Muscle layer of duodenum (tissue), 2 donors: Measurements from ENCODE around the gene SRRM1.

Source experiments
- H3K27ac ChIP-seq: one replicate; pipeline ENCODE4 v1.7.0; 2013; ENCODE audit warnings: mild to moderate bottlenecking, low read length
- H3K27me3 ChIP-seq: one replicate; pipeline ENCODE4 v1.7.0; 2013; ENCODE audit warnings: low read depth, mild to moderate bottlenecking, control low read depth, low read length
- H3K36me3 ChIP-seq, 2 donors: one replicate each; pipeline ENCODE4 v1.7.0; 2013; ENCODE audit warnings: low read length in 2 of 2, control low read depth in 1 of 2, mild to moderate bottlenecking in 1 of 2; ENCODE audit not compliant: insufficient read depth in 2 of 2, control insufficient read depth in 1 of 2
- H3K4me1 ChIP-seq, 2 donors: one replicate each; pipeline ENCODE4 v1.7.0; 2013; ENCODE audit warnings: low read length in 2 of 2, mild to moderate bottlenecking in 2 of 2, control low read depth in 1 of 2, moderate library complexity in 1 of 2; ENCODE audit not compliant: insufficient read depth in 2 of 2, control insufficient read depth in 1 of 2
- H3K4me3 ChIP-seq, 2 donors: one replicate each; pipeline ENCODE4 v1.7.0; 2013; ENCODE audit warnings: low read length in 2 of 2, low read depth in 1 of 2, mild to moderate bottlenecking in 1 of 2
- H3K9me3 ChIP-seq, 2 donors: one replicate each; pipeline ENCODE4 v1.7.0; 2013; ENCODE audit warnings: low read length in 2 of 2, control low read depth in 1 of 2, mild to moderate bottlenecking in 1 of 2; ENCODE audit not compliant: control insufficient read depth in 1 of 2
- donor health status: healthy.

Gene SRRM1, protein sequence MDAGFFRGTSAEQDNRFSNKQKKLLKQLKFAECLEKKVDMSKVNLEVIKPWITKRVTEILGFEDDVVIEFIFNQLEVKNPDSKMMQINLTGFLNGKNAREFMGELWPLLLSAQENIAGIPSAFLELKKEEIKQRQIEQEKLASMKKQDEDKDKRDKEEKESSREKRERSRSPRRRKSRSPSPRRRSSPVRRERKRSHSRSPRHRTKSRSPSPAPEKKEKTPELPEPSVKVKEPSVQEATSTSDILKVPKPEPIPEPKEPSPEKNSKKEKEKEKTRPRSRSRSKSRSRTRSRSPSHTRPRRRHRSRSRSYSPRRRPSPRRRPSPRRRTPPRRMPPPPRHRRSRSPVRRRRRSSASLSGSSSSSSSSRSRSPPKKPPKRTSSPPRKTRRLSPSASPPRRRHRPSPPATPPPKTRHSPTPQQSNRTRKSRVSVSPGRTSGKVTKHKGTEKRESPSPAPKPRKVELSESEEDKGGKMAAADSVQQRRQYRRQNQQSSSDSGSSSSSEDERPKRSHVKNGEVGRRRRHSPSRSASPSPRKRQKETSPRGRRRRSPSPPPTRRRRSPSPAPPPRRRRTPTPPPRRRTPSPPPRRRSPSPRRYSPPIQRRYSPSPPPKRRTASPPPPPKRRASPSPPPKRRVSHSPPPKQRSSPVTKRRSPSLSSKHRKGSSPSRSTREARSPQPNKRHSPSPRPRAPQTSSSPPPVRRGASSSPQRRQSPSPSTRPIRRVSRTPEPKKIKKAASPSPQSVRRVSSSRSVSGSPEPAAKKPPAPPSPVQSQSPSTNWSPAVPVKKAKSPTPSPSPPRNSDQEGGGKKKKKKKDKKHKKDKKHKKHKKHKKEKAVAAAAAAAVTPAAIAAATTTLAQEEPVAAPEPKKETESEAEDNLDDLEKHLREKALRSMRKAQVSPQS

DNA sequence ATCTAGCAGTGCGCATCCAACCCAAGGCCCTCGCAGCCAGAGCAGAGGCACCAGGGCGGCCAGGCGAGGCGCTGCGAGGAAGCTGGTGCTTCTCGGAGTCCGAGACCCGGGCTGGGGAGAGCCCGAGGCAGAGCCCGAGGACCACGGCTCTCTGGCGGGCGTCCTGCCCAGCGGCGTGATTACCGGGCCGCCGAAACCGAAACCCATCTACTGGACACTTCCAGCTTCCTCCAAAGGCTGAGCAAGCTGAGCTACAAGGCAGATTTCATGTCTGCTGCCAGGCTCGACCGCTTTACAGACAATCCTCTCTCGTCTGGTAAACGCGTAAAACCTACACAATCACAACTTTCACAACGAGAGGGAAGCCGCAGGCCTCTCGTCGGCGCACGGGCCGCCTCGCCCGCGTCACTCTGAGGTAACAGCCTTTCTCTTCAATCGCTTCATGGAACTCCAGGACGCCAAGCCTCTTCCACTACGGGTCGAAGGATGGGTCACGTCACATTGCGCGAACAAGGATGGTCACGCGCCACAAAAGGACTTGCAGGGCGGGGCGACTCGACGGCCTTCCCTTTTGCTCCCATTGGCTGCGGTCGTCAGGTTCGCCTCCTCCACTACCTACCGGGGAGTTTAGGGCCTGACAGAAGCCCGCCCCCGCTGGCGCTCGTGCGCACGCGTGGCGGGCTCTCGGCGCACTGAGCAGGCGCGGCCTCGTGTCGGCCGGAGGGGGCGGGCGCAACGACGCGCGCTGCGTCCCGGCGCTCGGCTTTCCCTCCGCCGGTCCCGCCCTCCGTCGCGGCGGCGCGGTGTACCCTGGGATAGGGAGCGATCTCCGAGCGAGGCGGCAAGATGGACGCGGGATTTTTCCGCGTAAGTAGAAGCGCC lies at the start of gene SRRM1:
SRRM1 (plus strand) TSS at position 822 of the 882 bp plus-strand sequence; CDS start at position 847, 25 bp downstream.
- peak within 1 kb of the TSS; percentile 93 to 97 for H3K4me3 ChIP-seq
- peaks cover 14 to 21% of the 10 kb centered on the region in 2 donors for H3K4me1 ChIP-seq
- peak within 1 kb of the TSS; percentile 99 for H3K27ac ChIP-seq
- no peaks in the 10 kb centered on the region for H3K27me3 ChIP-seq
- no peaks in the 10 kb centered on the region for H3K9me3 ChIP-seq
- H3K36me3 ChIP-seq, result peaks cover 13 to 17% of the 10 kb centered on the region in 2 donors

DNA sequence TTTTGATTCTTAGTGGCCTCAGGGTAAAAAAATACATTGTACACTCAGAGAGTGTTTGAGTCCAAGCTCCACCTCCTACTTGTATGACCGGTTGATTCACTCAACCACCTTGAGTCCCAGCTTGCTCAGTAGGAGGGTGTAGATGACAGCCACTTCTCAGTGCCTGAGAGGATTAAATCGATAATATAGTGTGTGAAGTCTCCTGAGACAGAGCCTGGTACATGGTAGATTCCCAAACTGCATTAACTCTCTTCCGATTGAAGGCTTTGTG lies 48.8 kb upstream of the SRRM1 start:
- H3K27me3 ChIP-seq, result no peaks in the 10 kb centered on the region
- no peaks in the 10 kb centered on the region for H3K36me3 ChIP-seq
- no peak overlapping the region for H3K27ac ChIP-seq
- no peak overlapping the region for H3K4me3 ChIP-seq
- no peaks in the 10 kb centered on the region for H3K4me1 ChIP-seq
- no peaks in the 10 kb centered on the region for H3K9me3 ChIP-seq

DNA sequence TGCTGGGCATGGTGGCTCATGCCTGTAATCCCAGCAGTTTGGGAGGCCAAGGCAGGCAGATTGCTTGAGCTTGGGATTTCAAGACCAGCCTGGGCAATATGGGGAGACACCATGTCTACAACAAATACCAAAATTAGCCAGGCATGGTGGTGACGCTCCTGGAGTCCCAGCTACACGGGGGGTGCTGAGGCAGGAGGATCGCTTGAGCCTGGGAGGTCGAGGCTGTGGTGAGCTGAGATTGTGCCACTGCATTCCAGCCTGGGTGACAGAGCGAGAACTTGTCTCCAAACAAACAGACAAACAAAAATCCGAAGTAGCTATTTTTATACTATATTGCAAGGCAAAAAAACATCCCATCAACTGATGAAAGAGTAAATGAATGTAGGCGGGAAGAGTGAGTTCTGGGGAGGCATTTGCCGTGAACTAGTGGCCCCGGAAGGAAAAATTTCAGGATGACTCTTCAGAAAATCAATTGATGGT lies 46.7 kb upstream of the SRRM1 start:
- H3K27ac ChIP-seq, result no peak overlapping the region
- no peak overlapping the region for H3K4me3 ChIP-seq
- no peaks in the 10 kb centered on the region for H3K9me3 ChIP-seq
- no peaks in the 10 kb centered on the region for H3K4me1 ChIP-seq
- H3K36me3 ChIP-seq, result no peaks in the 10 kb centered on the region
- H3K27me3 ChIP-seq, result no peaks in the 10 kb centered on the region

DNA sequence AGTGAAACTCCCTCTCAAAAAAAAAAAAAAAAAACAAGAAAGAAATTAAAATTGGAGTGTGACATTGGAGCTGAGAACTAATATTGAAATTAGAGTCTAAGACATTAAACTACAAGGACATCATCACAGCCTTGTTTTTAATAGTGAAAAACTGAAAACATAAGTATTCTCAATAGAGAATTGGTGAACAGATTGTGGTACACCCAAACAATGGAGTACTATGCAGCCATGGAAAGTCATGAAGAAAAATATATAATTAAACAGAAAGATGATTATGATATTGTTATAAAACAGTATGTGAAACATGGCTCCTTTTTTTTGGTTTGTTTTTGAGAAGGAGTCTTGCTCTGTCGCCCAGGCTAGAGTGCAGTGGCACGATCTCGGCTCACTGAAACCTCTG lies 43.8 kb upstream of the SRRM1 start:
- Histone ChIP-seq H3K36me3 (no peaks in the 10 kb centered on the region), H3K4me1 (no peaks in the 10 kb centered on the region), H3K9me3 (no peaks in the 10 kb centered on the region), H3K27ac (no peak overlapping the region), H3K27me3 (no peaks in the 10 kb centered on the region), H3K4me3 (no peak overlapping the region)

DNA sequence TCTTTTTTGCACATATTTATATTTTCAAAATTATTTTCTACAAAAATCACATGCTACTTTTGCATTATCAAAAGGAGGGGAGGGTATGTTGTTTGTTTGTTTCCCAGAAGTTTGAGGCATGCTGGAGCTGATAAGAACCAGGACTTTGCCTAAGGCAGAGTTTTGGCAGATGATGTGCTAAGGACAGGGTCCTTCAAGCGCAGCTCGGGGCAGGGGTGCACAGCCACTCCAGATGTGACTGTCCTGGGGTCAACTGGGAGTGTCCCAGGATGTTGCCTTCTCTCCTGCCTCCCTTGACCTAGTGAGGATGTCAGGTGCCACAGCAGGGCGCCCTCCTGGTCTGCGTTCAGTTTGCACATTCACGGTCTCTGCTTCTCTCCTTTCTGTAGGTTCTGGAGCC lies 42.6 kb upstream of the SRRM1 start:
- Histone ChIP-seq H3K4me3 (no peak overlapping the region), H3K36me3 (no peaks in the 10 kb centered on the region), H3K27me3 (no peaks in the 10 kb centered on the region), H3K9me3 (no peaks in the 10 kb centered on the region), H3K27ac (no peak overlapping the region), H3K4me1 (no peaks in the 10 kb centered on the region)

DNA sequence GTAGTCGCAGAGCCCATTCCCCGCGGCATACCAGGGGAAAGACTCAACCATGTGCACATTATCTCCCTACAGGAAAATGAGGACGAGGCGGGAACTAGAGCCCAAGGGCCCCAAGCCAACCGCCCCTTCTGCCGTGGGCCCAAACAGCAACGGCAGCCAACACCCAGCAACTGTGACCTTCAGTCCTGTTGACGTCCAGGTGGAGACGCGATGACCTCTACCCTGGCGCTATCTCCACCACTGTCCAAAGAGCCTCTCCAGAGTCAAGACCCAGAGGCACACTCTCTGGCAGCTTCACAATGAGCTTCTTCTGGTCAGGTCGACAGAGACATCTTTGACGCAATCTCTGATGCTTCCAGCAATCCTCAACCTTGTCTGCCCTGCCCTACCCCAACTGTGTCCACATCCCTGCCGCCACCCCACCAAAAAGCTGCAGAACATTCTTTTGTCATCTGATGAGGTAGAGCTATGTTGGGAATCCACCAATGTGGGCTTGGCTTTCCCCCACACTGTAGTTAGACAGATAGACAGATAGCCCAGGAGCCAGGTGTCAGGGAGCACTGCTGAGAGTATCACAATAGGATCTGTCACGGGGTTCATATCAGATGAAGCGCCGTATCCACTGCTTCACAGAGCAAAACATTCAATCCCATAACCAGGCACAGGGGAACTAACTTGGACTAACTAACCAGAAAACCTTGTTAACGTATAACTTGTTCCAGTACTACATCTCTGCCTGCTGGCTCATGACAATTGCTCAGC lies 37.4 kb upstream of the SRRM1 start:
- H3K9me3 ChIP-seq, result no peaks in the 10 kb centered on the region
- no peaks in the 10 kb centered on the region for H3K27me3 ChIP-seq
- H3K36me3 ChIP-seq, result no peaks in the 10 kb centered on the region
- H3K4me3 ChIP-seq, result no peak overlapping the region
- H3K27ac ChIP-seq, result no peak overlapping the region
- no peaks in the 10 kb centered on the region for H3K4me1 ChIP-seq

DNA sequence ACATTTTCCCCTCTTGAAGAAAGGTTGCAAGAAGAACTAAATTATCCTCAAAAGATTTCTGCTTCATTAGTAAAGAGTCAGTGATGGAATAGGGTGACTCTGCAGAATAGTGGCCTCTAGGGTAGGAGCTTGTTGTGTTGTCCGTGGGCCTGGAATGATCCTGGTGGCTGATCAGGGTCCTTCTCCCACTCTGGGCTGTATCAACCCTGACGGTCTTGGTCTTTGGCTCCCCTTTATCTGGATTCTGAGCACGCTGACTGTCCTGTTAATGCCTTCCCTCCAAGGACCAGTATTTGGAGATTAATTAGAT lies 36.9 kb upstream of the SRRM1 start:
- H3K9me3 ChIP-seq, result no peaks in the 10 kb centered on the region
- H3K4me3 ChIP-seq, result no peak overlapping the region
- no peak overlapping the region for H3K27ac ChIP-seq
- H3K36me3 ChIP-seq, result no peaks in the 10 kb centered on the region
- H3K27me3 ChIP-seq, result no peaks in the 10 kb centered on the region
- no peaks in the 10 kb centered on the region for H3K4me1 ChIP-seq

DNA sequence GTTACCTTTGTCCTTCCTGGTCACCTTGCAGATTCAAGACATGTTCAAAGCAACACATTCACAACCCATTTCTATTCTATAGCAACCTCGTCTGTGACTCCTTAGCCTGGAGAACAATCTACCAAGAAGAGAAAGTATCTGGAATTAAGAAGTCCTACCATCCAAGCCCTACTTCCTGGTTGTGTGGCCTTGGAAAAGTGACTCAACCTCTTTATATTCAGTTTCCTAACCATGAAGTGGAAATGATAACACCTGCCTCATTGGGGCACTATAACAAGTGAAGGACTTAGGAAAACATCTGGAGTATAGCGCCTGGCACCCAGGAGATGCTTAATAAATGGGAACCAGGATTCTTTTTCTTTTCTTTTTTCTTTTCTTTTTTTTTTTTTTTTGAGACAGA lies 36.5 kb upstream of the SRRM1 start:
- H3K27ac ChIP-seq, result no peak overlapping the region

DNA sequence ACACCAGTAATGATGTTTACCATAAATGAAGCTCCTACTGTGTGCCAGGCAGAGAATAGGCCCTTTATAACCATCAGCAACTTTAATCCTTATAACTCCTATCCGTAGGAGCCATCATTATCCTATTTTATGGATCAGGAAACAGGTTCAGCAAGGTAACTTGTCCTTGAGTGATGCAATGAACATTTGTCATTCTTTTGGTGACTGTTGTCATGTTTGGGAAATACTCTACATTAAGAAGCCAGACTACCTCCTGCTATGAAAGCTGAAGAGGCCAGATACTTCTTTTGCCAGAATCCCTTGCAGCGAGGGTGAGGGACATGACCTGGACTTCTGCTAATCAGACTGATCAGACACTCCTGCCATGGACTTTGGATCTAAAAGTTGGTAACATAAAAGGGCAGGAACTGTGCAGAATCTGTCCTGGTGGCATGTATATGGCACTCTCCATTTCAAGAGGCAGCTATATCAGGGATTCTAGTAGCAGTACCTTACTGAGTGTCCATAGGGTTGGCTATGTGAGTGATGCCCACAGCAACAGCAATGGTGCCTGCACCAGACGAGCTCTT lies 33.1 kb upstream of the SRRM1 start:
- H3K36me3 ChIP-seq, result no peaks in the 10 kb centered on the region
- no peaks in the 10 kb centered on the region for H3K4me1 ChIP-seq
- no peak overlapping the region for H3K4me3 ChIP-seq
- H3K27me3 ChIP-seq, result no peaks in the 10 kb centered on the region
- H3K9me3 ChIP-seq, result no peaks in the 10 kb centered on the region
- H3K27ac ChIP-seq, result no peak overlapping the region

More for the DNA sequence above, 36.5 kb upstream of the SRRM1 start:
- Histone ChIP-seq H3K27me3 (no peaks in the 10 kb centered on the region), H3K9me3 (no peaks in the 10 kb centered on the region), H3K36me3 (no peaks in the 10 kb centered on the region), H3K4me1 (no peaks in the 10 kb centered on the region), H3K4me3 (no peak overlapping the region)

DNA sequence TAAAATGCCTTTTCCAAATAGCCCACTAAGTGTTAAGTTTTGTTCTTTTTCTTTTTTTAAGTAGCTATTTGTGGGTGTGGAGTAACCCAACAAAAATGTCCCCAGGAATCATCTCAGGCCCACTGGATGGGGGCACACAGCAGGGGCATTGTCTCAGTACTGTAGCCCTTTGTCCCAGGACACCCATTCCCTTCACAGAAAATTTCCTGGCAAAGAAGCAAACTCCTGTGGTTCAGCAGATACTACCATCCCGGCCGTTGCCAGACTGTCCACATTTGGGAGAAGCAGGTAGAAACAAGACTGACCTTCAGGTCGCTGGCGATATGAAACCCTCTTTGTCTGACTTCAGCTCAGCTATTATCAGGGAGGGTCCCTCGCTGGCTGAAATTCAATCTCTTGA lies 23.7 kb upstream of the SRRM1 start:
- no peaks in the 10 kb centered on the region for H3K4me1 ChIP-seq
- H3K4me3 ChIP-seq, result no peak overlapping the region
- no peaks in the 10 kb centered on the region for H3K36me3 ChIP-seq
- no peak overlapping the region for H3K27ac ChIP-seq
- no peaks in the 10 kb centered on the region for H3K9me3 ChIP-seq
- no peaks in the 10 kb centered on the region for H3K27me3 ChIP-seq
